GM12878 (cell line): Measurements from ENCODE around the gene NIP7. TPM values are rescaled to one million over a fixed set of nuclear protein-coding genes. Genes with fewer than 3 reads are reported as not detected.
A peak's percentile ranks its signal among the peaks of the same experiment; 100 is the strongest.

Experiments
- ASH2L ChIP-seq: fragments of 300-600, 200-600 bp; sonication (generic); IDR thresholded peaks from 2 replicates; pipeline ENCODE4 v1.6.1; 2017; ENCODE audit warnings: low read depth, mild to moderate bottlenecking, borderline replicate concordance
- BHLHE40 ChIP-seq, 2 experiments: fragments of 450-650 bp in 1 of 2; IDR thresholded peaks; 2 replicates each; pipeline ENCODE4 v1.6.1; 2011 to 2017; ENCODE audit warnings: low read depth in 2 of 2, borderline replicate concordance in 1 of 2, improper control_type of control experiment in 1 of 2, low read length in 1 of 2, mild to moderate bottlenecking in 1 of 2
- CREB1 ChIP-seq: IDR thresholded peaks from 2 replicates; pipeline ENCODE4 v1.6.1; 2012; ENCODE audit warnings: low read depth, mild to moderate bottlenecking, inconsistent platforms
- IKZF2 ChIP-seq, 2 experiments: fragments of 450-650 bp; IDR thresholded peaks; 2 replicates each; pipeline ENCODE4 v1.6.1; 2017; ENCODE audit warnings: mild to moderate bottlenecking in 2 of 2, moderate library complexity in 2 of 2
- IRF4 ChIP-seq: IDR thresholded peaks from 2 replicates; pipeline ENCODE4 v1.6.1; 2011; ENCODE audit warnings: low read depth, low read length
- JUNB ChIP-seq: IDR thresholded peaks from 2 replicates; pipeline ENCODE4 v1.6.1; 2016; ENCODE audit warnings: antibody characterized with exemption, mild to moderate bottlenecking
- MAX ChIP-seq: IDR thresholded peaks from 2 replicates; pipeline ENCODE4 v1.6.1; 2012; ENCODE audit warnings: low read depth, low read length, improper control_type of control experiment
- MTA2 ChIP-seq: fragments of 450-650 bp; IDR thresholded peaks from 2 replicates; pipeline ENCODE4 v1.6.1; 2016; ENCODE audit warnings: low read depth, mild to moderate bottlenecking, moderate library complexity
- NKRF ChIP-seq: fragments of 450-650 bp; conservative IDR thresholded peaks from 2 replicates; pipeline ENCODE4 v1.6.1; 2017; ENCODE audit warnings: mild to moderate bottlenecking, moderate library complexity
- TCF7 ChIP-seq: IDR thresholded peaks from 2 replicates; pipeline ENCODE4 v1.6.1; 2014; ENCODE audit warnings: antibody characterized with exemption, borderline replicate concordance
- USF1 ChIP-seq: IDR thresholded peaks from 2 replicates; pipeline ENCODE4 v1.6.1; 2011; ENCODE audit warnings: borderline replicate concordance, low read depth, mild to moderate bottlenecking, moderate library complexity, mixed read lengths, low read length; ENCODE audit not compliant: insufficient read depth; ENCODE audit errors: extremely low read length
- polyA plus RNA-seq, 11 experiments: library from polyadenylated mRNA; depleted of rRNA in 4 of 11; unstranded in 6 of 11; stranded (reverse) in 5 of 11; fragments of >200 nt; fragmentation: Nextera tagmentation in 4 of 11; fragmentation: Illumina TruSeq in 1 of 11; extraction: Ambion mirVana in 4 of 11; extraction: Trizol in 1 of 11; gene quantifications; 1 replicate in 1 of 11; 2 replicates in 10 of 11; pipeline versions ENCODE4 v1.2.1 to v1.2.3, GENCODE V29; 2011 to 2016; ENCODE audit warnings: inconsistent platforms in 2 of 11, missing spikeins in 2 of 11, low read depth in 1 of 11
- total RNA-seq, 4 experiments: library from RNA; depleted of rRNA in 3 of 4; stranded (reverse); fragments of >200 nt in 3 of 4; fragmentation: Illumina TruSeq in 1 of 4; extraction: Trizol in 1 of 4; gene quantifications; 2 replicates each; pipeline versions ENCODE4 v1.2.1 to v1.2.3, GENCODE V29; 2013 to 2021
- TF ChIP-seq, protein P1 (sequence below): fragments of 450-650 bp; formaldehyde crosslinking; IDR thresholded peaks from 2 replicates; pipeline ENCODE4 v1.4.0; 2020; ENCODE audit warnings: mild to moderate bottlenecking, moderate library complexity
- TF ChIP-seq, protein P2 (sequence below): IDR thresholded peaks from 2 replicates; pipeline ENCODE4 v1.6.1; 2011; ENCODE audit warnings: low read depth, low read length, improper control_type of control experiment, borderline replicate concordance
- TF ChIP-seq, protein P3 (sequence below): IDR thresholded peaks from 2 replicates; pipeline ENCODE4 v1.6.1; 2012; ENCODE audit warnings: improper control_type of control experiment, low read depth, low read length; ENCODE audit not compliant: insufficient replicate concordance

The NIP7 gene
- total and polyA plus RNA-seq, 10 of the 15 experiments (the other 5 are each of a cell fraction or from before 2014, with no cell fraction given), result 18.8 to 62.9 (median 56.7) TPM

DNA sequence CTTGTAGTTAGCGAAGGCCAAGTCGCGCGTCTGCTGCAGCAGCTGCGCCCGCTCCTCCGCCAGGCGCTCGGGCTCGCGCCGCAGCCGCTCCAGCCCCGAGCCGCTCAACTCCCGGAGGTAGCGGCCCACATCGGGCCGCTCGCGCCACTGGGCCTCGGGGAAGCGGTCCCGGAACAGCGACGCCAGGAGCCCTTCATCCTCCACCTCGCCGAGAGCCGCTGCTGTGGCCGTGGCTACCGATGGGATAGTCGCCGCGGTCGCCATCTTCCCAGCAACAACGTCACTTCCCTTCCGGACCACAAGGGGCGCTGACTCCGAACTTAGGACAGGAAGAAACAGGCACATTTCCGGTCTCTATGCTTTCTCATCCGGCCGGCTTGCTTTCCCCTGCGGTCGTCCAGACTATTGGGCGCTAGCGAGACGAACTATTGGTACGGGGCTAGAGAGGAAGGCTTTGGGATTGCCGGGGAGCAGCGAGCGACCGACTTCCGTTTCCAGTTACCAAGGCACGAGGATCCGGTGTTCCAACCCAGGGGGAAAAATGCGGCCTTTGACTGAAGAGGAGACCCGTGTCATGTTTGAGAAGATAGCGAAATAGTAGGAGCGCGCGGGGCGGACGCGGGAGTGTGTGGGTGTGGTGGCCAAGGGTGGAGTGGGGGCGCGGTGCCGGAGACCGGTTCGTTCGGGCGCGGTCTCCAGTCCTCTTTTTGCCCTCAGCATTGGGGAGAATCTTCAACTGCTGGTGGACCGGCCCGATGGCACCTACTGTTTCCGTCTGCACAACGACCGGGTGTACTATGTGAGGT lies at the start of gene NIP7, which contains the start of gene COG8 (continued):
- TF ChIP-seq, protein P1, sequence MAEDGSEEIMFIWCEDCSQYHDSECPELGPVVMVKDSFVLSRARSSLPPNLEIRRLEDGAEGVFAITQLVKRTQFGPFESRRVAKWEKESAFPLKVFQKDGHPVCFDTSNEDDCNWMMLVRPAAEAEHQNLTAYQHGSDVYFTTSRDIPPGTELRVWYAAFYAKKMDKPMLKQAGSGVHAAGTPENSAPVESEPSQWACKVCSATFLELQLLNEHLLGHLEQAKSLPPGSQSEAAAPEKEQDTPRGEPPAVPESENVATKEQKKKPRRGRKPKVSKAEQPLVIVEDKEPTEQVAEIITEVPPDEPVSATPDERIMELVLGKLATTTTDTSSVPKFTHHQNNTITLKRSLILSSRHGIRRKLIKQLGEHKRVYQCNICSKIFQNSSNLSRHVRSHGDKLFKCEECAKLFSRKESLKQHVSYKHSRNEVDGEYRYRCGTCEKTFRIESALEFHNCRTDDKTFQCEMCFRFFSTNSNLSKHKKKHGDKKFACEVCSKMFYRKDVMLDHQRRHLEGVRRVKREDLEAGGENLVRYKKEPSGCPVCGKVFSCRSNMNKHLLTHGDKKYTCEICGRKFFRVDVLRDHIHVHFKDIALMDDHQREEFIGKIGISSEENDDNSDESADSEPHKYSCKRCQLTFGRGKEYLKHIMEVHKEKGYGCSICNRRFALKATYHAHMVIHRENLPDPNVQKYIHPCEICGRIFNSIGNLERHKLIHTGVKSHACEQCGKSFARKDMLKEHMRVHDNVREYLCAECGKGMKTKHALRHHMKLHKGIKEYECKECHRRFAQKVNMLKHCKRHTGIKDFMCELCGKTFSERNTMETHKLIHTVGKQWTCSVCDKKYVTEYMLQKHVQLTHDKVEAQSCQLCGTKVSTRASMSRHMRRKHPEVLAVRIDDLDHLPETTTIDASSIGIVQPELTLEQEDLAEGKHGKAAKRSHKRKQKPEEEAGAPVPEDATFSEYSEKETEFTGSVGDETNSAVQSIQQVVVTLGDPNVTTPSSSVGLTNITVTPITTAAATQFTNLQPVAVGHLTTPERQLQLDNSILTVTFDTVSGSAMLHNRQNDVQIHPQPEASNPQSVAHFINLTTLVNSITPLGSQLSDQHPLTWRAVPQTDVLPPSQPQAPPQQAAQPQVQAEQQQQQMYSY (CRISPR knock-in tag), result no peak
- TF ChIP-seq NKRF (peak; percentile 84), CREB1 (peak; percentile 92), TCF7 (peak; percentile 23; the same call in 1 of the 2 replicates), BHLHE40 (IDR thresholded peaks at IDR 0.05; ENCODE audit: borderline replicate concordance in 1 of 2, low read depth in 2 of 2, low read length in 1 of 2) (peak; percentile 36 to 63; a peak in 2 of 4 replicates), USF1 (no peak), JUNB (no peak), MTA2 (peak; percentile 32; the same call in 1 of the 2 replicates), MAX (peak; percentile 83; the same call in 1 of the 2 replicates), IKZF2 (IDR thresholded peaks at IDR 0.05) (peak; percentile 54 to 57; a peak in 3 of 4 replicates), IRF4 (0 out of 2 replicates have a peak, but pooled peaks have one; percentile 22), ASH2L (peak; percentile 96)
- TF ChIP-seq, protein P2, sequence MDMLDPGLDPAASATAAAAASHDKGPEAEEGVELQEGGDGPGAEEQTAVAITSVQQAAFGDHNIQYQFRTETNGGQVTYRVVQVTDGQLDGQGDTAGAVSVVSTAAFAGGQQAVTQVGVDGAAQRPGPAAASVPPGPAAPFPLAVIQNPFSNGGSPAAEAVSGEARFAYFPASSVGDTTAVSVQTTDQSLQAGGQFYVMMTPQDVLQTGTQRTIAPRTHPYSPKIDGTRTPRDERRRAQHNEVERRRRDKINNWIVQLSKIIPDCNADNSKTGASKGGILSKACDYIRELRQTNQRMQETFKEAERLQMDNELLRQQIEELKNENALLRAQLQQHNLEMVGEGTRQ, result no peak; the same call in 1 of the 2 replicates
- TF ChIP-seq, protein P3, sequence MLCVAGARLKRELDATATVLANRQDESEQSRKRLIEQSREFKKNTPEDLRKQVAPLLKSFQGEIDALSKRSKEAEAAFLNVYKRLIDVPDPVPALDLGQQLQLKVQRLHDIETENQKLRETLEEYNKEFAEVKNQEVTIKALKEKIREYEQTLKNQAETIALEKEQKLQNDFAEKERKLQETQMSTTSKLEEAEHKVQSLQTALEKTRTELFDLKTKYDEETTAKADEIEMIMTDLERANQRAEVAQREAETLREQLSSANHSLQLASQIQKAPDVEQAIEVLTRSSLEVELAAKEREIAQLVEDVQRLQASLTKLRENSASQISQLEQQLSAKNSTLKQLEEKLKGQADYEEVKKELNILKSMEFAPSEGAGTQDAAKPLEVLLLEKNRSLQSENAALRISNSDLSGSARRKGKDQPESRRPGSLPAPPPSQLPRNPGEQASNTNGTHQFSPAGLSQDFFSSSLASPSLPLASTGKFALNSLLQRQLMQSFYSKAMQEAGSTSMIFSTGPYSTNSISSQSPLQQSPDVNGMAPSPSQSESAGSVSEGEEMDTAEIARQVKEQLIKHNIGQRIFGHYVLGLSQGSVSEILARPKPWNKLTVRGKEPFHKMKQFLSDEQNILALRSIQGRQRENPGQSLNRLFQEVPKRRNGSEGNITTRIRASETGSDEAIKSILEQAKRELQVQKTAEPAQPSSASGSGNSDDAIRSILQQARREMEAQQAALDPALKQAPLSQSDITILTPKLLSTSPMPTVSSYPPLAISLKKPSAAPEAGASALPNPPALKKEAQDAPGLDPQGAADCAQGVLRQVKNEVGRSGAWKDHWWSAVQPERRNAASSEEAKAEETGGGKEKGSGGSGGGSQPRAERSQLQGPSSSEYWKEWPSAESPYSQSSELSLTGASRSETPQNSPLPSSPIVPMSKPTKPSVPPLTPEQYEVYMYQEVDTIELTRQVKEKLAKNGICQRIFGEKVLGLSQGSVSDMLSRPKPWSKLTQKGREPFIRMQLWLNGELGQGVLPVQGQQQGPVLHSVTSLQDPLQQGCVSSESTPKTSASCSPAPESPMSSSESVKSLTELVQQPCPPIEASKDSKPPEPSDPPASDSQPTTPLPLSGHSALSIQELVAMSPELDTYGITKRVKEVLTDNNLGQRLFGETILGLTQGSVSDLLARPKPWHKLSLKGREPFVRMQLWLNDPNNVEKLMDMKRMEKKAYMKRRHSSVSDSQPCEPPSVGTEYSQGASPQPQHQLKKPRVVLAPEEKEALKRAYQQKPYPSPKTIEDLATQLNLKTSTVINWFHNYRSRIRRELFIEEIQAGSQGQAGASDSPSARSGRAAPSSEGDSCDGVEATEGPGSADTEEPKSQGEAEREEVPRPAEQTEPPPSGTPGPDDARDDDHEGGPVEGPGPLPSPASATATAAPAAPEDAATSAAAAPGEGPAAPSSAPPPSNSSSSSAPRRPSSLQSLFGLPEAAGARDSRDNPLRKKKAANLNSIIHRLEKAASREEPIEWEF, result peak; percentile 44
